ENCODE data around the gene FAT1.

Gene FAT1

GRCh38 chr4:186560647-186561046, 163.0 kb downstream of the FAT1 start:
- no peaks in the 10 kb centered on the region for H3K27me3 ChIP-seq (replicated peaks; ENCODE audit: insufficient read depth, low read length)
- no peaks in the 10 kb centered on the region for H3K4me1 ChIP-seq (ENCODE audit: low read length)
- H3K9me2 ChIP-seq (replicated peaks; ENCODE audit: insufficient read depth, low read length) = no peaks in the 10 kb centered on the region
- H3K4me2 ChIP-seq (ENCODE audit: low read depth, low read length) = no peak overlapping the region
- H2AFZ ChIP-seq (ENCODE audit: low read length) = no peak overlapping the region
- TF ChIP-seq CTCF (IDR thresholded peaks at IDR 0.05; ENCODE audit: low read length) (no peak), EZH2phosphoT487 (IDR thresholded peaks at IDR 0.05; ENCODE audit: low read length) (no peak), EZH2 (optimal IDR thresholded peaks at IDR 0.05; ENCODE audit: low read depth, low read length) (no peak)
- H3F3A ChIP-seq (ENCODE audit: insufficient read depth, low read length) = no peaks in the 10 kb centered on the region
- no peak overlapping the region for H3K4me3 ChIP-seq (ENCODE audit: low read length)
- no peaks in the 10 kb centered on the region for H3K36me3 ChIP-seq (replicated peaks; ENCODE audit: insufficient read depth, low read length)
- no peaks in the 10 kb centered on the region for H4K20me1 ChIP-seq (ENCODE audit: insufficient read depth, low read length)
- no peak for DNase-seq
- H3K9me3 ChIP-seq (replicated peaks; ENCODE audit: insufficient read depth, low read length) = no peaks in the 10 kb centered on the region
- H3K79me2 ChIP-seq (ENCODE audit: low read length) = no peaks in the 10 kb centered on the region
- no peak overlapping the region for H3K27ac ChIP-seq (ENCODE audit: low read length)
- no peak overlapping the region for H3K9ac ChIP-seq (ENCODE audit: low read length)

- Histone ChIP-seq H3K9me3 (replicated peaks; ENCODE audit: insufficient read depth, low read length) (no peaks in the 10 kb centered on the region), H3K4me1 (ENCODE audit: low read length) (no peaks in the 10 kb centered on the region), H3K27me3 (replicated peaks; ENCODE audit: insufficient read depth, low read length) (no peaks in the 10 kb centered on the region), H3F3A (ENCODE audit: insufficient read depth, low read length) (no peaks in the 10 kb centered on the region), H3K27ac (ENCODE audit: low read length) (no peak overlapping the region), H3K36me3 (replicated peaks; ENCODE audit: insufficient read depth, low read length) (no peaks in the 10 kb centered on the region), H3K4me3 (ENCODE audit: low read length) (no peak overlapping the region), H2AFZ (ENCODE audit: low read length) (no peak overlapping the region), H4K20me1 (ENCODE audit: insufficient read depth, low read length) (no peaks in the 10 kb centered on the region), H3K79me2 (ENCODE audit: low read length) (no peaks in the 10 kb centered on the region), H3K9ac (ENCODE audit: low read length) (no peak overlapping the region), H3K9me2 (replicated peaks; ENCODE audit: insufficient read depth, low read length) (no peaks in the 10 kb centered on the region), H3K4me2 (ENCODE audit: low read depth, low read length) (no peak overlapping the region)
- TF ChIP-seq CTCF (IDR thresholded peaks at IDR 0.05; ENCODE audit: low read length) (no peak), EZH2phosphoT487 (IDR thresholded peaks at IDR 0.05; ENCODE audit: low read length) (no peak), EZH2 (optimal IDR thresholded peaks at IDR 0.05; ENCODE audit: low read depth, low read length) (no peak)
- DNase-seq = no peak
These were observed 166.2 kb downstream of the FAT1 start for GRCh38 chr4:186557486-186557885.

- no peak for TF ChIP-seq EZH2 (optimal IDR thresholded peaks at IDR 0.05; ENCODE audit: low read depth, low read length)
- no peak for TF ChIP-seq EZH2phosphoT487 (IDR thresholded peaks at IDR 0.05; ENCODE audit: low read length)
- no peak for TF ChIP-seq CTCF (IDR thresholded peaks at IDR 0.05; ENCODE audit: low read length)
- no peak for DNase-seq
These were observed 166.6 kb downstream of the FAT1 start for GRCh38 chr4:186557061-186557460.

More at GRCh38 chr4:186557061-186557460, 166.6 kb downstream of the FAT1 start:
- no peaks in the 10 kb centered on the region for H3K4me1 ChIP-seq (ENCODE audit: low read length)
- H3K27me3 ChIP-seq (replicated peaks; ENCODE audit: insufficient read depth, low read length) = no peaks in the 10 kb centered on the region
- no peaks in the 10 kb centered on the region for H3K79me2 ChIP-seq (ENCODE audit: low read length)
- no peaks in the 10 kb centered on the region for H3K9me2 ChIP-seq (replicated peaks; ENCODE audit: insufficient read depth, low read length)
- H3K9me3 ChIP-seq (replicated peaks; ENCODE audit: insufficient read depth, low read length) = no peaks in the 10 kb centered on the region
- no peak overlapping the region for H3K4me2 ChIP-seq (ENCODE audit: low read depth, low read length)
- H3F3A ChIP-seq (ENCODE audit: insufficient read depth, low read length) = no peaks in the 10 kb centered on the region
- no peaks in the 10 kb centered on the region for H3K36me3 ChIP-seq (replicated peaks; ENCODE audit: insufficient read depth, low read length)
- no peaks in the 10 kb centered on the region for H4K20me1 ChIP-seq (ENCODE audit: insufficient read depth, low read length)
- H2AFZ ChIP-seq (ENCODE audit: low read length) = no peak overlapping the region
- H3K4me3 ChIP-seq (ENCODE audit: low read length) = no peak overlapping the region
- H3K27ac ChIP-seq (ENCODE audit: low read length) = no peak overlapping the region
- no peak overlapping the region for H3K9ac ChIP-seq (ENCODE audit: low read length)
